Neuron (in vitro differentiated cells): Measurements from ENCODE around the gene RPE.
A peak's percentile ranks its signal among the peaks of the same experiment; 100 is the strongest.

Source experiments
- H2AFZ ChIP-seq: one replicate; pipeline ENCODE4 v1.6.1; 2013; ENCODE audit warnings: low read depth, mild to moderate bottlenecking, inconsistent platforms, low read length, moderate library complexity
- H3K27me3 ChIP-seq: one replicate; pipeline ENCODE4 v1.6.1; 2013; ENCODE audit warnings: low read length; ENCODE audit not compliant: insufficient read depth
- H3K36me3 ChIP-seq: one replicate; pipeline ENCODE4 v1.6.1; 2013; ENCODE audit warnings: low read length; ENCODE audit not compliant: insufficient read depth
- H3K4me1 ChIP-seq: one replicate; pipeline ENCODE4 v1.6.1; 2013; ENCODE audit warnings: low read length; ENCODE audit not compliant: insufficient read depth
- H3K4me3 ChIP-seq: 2 replicates; pipeline ENCODE4 v1.5.1; 2013; ENCODE audit warnings: mild to moderate bottlenecking, low read length, moderate library complexity
- H3K9me3 ChIP-seq: one replicate; pipeline ENCODE4 v1.6.1; 2013; ENCODE audit warnings: low read length

Gene RPE

GRCh38 chr2:209977386-209978239 lies 24.8 kb upstream of the RPE start:
- H3K27me3 ChIP-seq: no peaks in the 10 kb centered on the region
- no peaks in the 10 kb centered on the region for H3K9me3 ChIP-seq
- peaks cover 6% of the 10 kb centered on the region for H3K4me1 ChIP-seq
- H3K36me3 ChIP-seq: no peaks in the 10 kb centered on the region
- no peak overlapping the region for H2AFZ ChIP-seq
- no peak overlapping the region for H3K4me3 ChIP-seq

- no peaks in the 10 kb centered on the region for H3K36me3 ChIP-seq
- H3K4me1 ChIP-seq: peaks cover 6% of the 10 kb centered on the region
- H2AFZ ChIP-seq: no peak overlapping the region
- no peak overlapping the region for H3K4me3 ChIP-seq
- H3K9me3 ChIP-seq: no peaks in the 10 kb centered on the region
- H3K27me3 ChIP-seq: no peaks in the 10 kb centered on the region
Measured at GRCh38 chr2:209984291-209984690, 18.1 kb upstream of the RPE start.

- Histone ChIP-seq H3K36me3 (no peaks in the 10 kb centered on the region), H3K9me3 (no peaks in the 10 kb centered on the region), H3K27me3 (no peaks in the 10 kb centered on the region), H3K4me3 (no peak overlapping the region), H2AFZ (no peak overlapping the region), H3K4me1 (no peaks in the 10 kb centered on the region)
Measured at GRCh38 chr2:209985874-209986273, 16.6 kb upstream of the RPE start.

GRCh38 chr2:209986415-209986814 lies 16.0 kb upstream of the RPE start:
- no peaks in the 10 kb centered on the region for H3K36me3 ChIP-seq
- no peaks in the 10 kb centered on the region for H3K9me3 ChIP-seq
- no peaks in the 10 kb centered on the region for H3K4me1 ChIP-seq
- no peaks in the 10 kb centered on the region for H3K27me3 ChIP-seq
- H2AFZ ChIP-seq: no peak overlapping the region
- no peak overlapping the region for H3K4me3 ChIP-seq

GRCh38 chr2:209988010-209988409 lies 14.4 kb upstream of the RPE start:
- Histone ChIP-seq H2AFZ (no peak overlapping the region), H3K9me3 (no peaks in the 10 kb centered on the region), H3K27me3 (no peaks in the 10 kb centered on the region), H3K36me3 (no peaks in the 10 kb centered on the region), H3K4me1 (no peaks in the 10 kb centered on the region), H3K4me3 (no peak overlapping the region)

GRCh38 chr2:209990838-209991237 lies 11.6 kb upstream of the RPE start:
- no peaks in the 10 kb centered on the region for H3K36me3 ChIP-seq
- no peak overlapping the region for H2AFZ ChIP-seq
- no peak overlapping the region for H3K4me3 ChIP-seq
- H3K4me1 ChIP-seq: no peaks in the 10 kb centered on the region
- no peaks in the 10 kb centered on the region for H3K9me3 ChIP-seq
- H3K27me3 ChIP-seq: no peaks in the 10 kb centered on the region

- H3K4me1 ChIP-seq: no peaks in the 10 kb centered on the region
- no peaks in the 10 kb centered on the region for H3K9me3 ChIP-seq
- no peak overlapping the region for H2AFZ ChIP-seq
- H3K4me3 ChIP-seq: no peak overlapping the region
- no peaks in the 10 kb centered on the region for H3K36me3 ChIP-seq
- no peaks in the 10 kb centered on the region for H3K27me3 ChIP-seq
Measured at GRCh38 chr2:209993968-209994367, 8.5 kb upstream of the RPE start.

GRCh38 chr2:209998596-209998995 lies 3.8 kb upstream of the RPE start:
- H3K36me3 ChIP-seq: no peaks in the 10 kb centered on the region
- H2AFZ ChIP-seq: no peak overlapping the region
- H3K9me3 ChIP-seq: no peaks in the 10 kb centered on the region
- no peaks in the 10 kb centered on the region for H3K27me3 ChIP-seq
- peaks cover 12% of the 10 kb centered on the region for H3K4me1 ChIP-seq
- H3K4me3 ChIP-seq: no peak overlapping the region

- Histone ChIP-seq H3K9me3 (no peaks in the 10 kb centered on the region), H3K4me1 (peaks cover 31% of the 10 kb centered on the region), H3K27me3 (no peaks in the 10 kb centered on the region), H3K36me3 (peaks cover 6% of the 10 kb centered on the region), H2AFZ (no peak overlapping the region), H3K4me3 (no peak overlapping the region)
Measured at GRCh38 chr2:210000464-210001324, 1.7 kb upstream of the RPE start.

GRCh38 chr2:210003359-210003758 lies 921 bp downstream of the RPE start:
- no peaks in the 10 kb centered on the region for H3K9me3 ChIP-seq
- H3K4me1 ChIP-seq: peaks cover 44% of the 10 kb centered on the region
- H3K27me3 ChIP-seq: no peaks in the 10 kb centered on the region
- no peak overlapping the region for H2AFZ ChIP-seq
- peak overlapping the region; percentile 63 for H3K4me3 ChIP-seq
- H3K36me3 ChIP-seq: peaks cover 9% of the 10 kb centered on the region

- no peaks in the 10 kb centered on the region for H3K9me3 ChIP-seq
- H3K4me1 ChIP-seq: peaks cover 44% of the 10 kb centered on the region
- H2AFZ ChIP-seq: no peak overlapping the region
- H3K4me3 ChIP-seq: no peak overlapping the region
- H3K36me3 ChIP-seq: peaks cover 11% of the 10 kb centered on the region
- H3K27me3 ChIP-seq: no peaks in the 10 kb centered on the region
Measured at GRCh38 chr2:210004881-210005280, 2.4 kb downstream of the RPE start.

GRCh38 chr2:210007895-210008294 lies 5.5 kb downstream of the RPE start:
- Histone ChIP-seq H3K36me3 (peaks cover 34% of the 10 kb centered on the region), H3K4me1 (peaks cover 40% of the 10 kb centered on the region), H3K27me3 (no peaks in the 10 kb centered on the region), H3K9me3 (no peaks in the 10 kb centered on the region), H3K4me3 (no peak overlapping the region), H2AFZ (no peak overlapping the region)

- Histone ChIP-seq H2AFZ (no peak overlapping the region), H3K27me3 (no peaks in the 10 kb centered on the region), H3K4me1 (peaks cover 27% of the 10 kb centered on the region), H3K9me3 (no peaks in the 10 kb centered on the region), H3K4me3 (no peak overlapping the region), H3K36me3 (peaks cover 33% of the 10 kb centered on the region)
Measured at GRCh38 chr2:210009126-210009525, 6.7 kb downstream of the RPE start.
